Endothelial cell of umbilical vein (primary cell): Measurements from ENCODE around the gene CHRD. TPM values are rescaled to one million over a fixed set of nuclear protein-coding genes. Genes with fewer than 3 reads are reported as not detected.

Experiments
- BruUV-seq: library from RNA; stranded (reverse); fragments of 400-500 nt; replicated peaks from 2 replicates; lab custom pipeline; 2021; lab: Mats Ljungman, UMichigan
- CTCF ChIA-PET: fragments of 300-600, 350-600 bp; sonication (Branson Sonifier 250); formaldehyde crosslinking; loops from one replicate; lab custom pipeline; 2021; ENCODE audit warnings: antibody characterized with exemption, inconsistent platforms; lab: Charles Lee
- POLR2A ChIA-PET: fragments of 300-600, 350-600 bp; sonication (Branson Sonifier 250); formaldehyde crosslinking; loops from one replicate; lab custom pipeline; 2021; ENCODE audit warnings: antibody characterized with exemption, inconsistent platforms; lab: Charles Lee
- DNase-seq: peaks from one replicate; pipeline ENCODE4 v3.0.0-alpha.2; 2011; ENCODE audit warnings: low read depth, low spot score
- FAIRE-seq: peaks from 2 replicates; lab custom pipeline; 2011; peaks lifted over from hg19 to GRCh38; lab: Jason Lieb, UNC
- H2AFZ ChIP-seq: 2 replicates; pipeline ENCODE4 v1.6.0; 2012; ENCODE audit warnings: low read depth, low read length, control low read depth, inconsistent platforms
- H3K27ac ChIP-seq: 2 replicates; pipeline ENCODE4 v1.5.1; 2011; ENCODE audit warnings: low read depth, mild to moderate bottlenecking, control low read depth, low read length, moderate library complexity; ENCODE audit not compliant: insufficient read depth
- H3K27me3 ChIP-seq, 2 experiments: 2 replicates each; pipeline versions ENCODE4 v1.6.0 to v1.6.1; 2011; ENCODE audit warnings: low read length in 2 of 2, mixed read lengths in 1 of 2; ENCODE audit not compliant: control insufficient read depth in 2 of 2, insufficient read depth in 2 of 2
- H3K36me3 ChIP-seq, 2 experiments: 2 replicates in 1 of 2; 3 replicates in 1 of 2; pipeline ENCODE4 v1.5.1; 2011; ENCODE audit warnings: low read length in 2 of 2, mild to moderate bottlenecking in 1 of 2, moderate library complexity in 1 of 2; ENCODE audit not compliant: control insufficient read depth in 2 of 2, insufficient read depth in 2 of 2; ENCODE audit errors: extremely low read depth in 1 of 2
- H3K4me1 ChIP-seq: 3 replicates; pipeline ENCODE4 v1.5.1; 2011; ENCODE audit warnings: mild to moderate bottlenecking, low read length; ENCODE audit not compliant: control insufficient read depth, insufficient read depth; ENCODE audit errors: extremely low read depth
- H3K4me2 ChIP-seq: 2 replicates; pipeline ENCODE4 v1.6.1; 2011; ENCODE audit warnings: low read length, control low read depth, mixed read lengths; ENCODE audit not compliant: insufficient read depth
- H3K4me3 ChIP-seq, 3 experiments: fragments of 200-600 bp in 1 of 3; sonication (generic), shearing (Covaris generic) in 1 of 3; replicated peaks in 1 of 3; 2 replicates each; pipeline ENCODE4 v1.5.1; 2011 to 2016; ENCODE audit warnings: control low read depth in 3 of 3, low read length in 3 of 3, mild to moderate bottlenecking in 2 of 3, inconsistent platforms in 1 of 3, low read depth in 1 of 3, moderate library complexity in 1 of 3; ENCODE audit not compliant: insufficient read depth in 1 of 3
- H3K79me2 ChIP-seq: 2 replicates; pipeline ENCODE4 v1.6.0; 2012; ENCODE audit warnings: low read length, inconsistent platforms; ENCODE audit not compliant: control insufficient read depth, insufficient read depth
- H3K9ac ChIP-seq: replicated peaks from 2 replicates; pipeline ENCODE3; 2011; ENCODE audit warnings: low read length, control low read depth; ENCODE audit not compliant: insufficient read depth; ENCODE audit errors: extremely low read depth
- H3K9me1 ChIP-seq: replicated peaks from 3 replicates; pipeline ENCODE4 v1.6.0; 2011; ENCODE audit warnings: mild to moderate bottlenecking, low read length; ENCODE audit not compliant: control insufficient read depth, insufficient read depth; ENCODE audit errors: extremely low read depth
- H3K9me3 ChIP-seq: replicated peaks from 2 replicates; pipeline ENCODE4 v1.5.1; 2012; ENCODE audit warnings: low read length, inconsistent platforms; ENCODE audit not compliant: control insufficient read depth, insufficient read depth
- H4K20me1 ChIP-seq: replicated peaks from 2 replicates; pipeline ENCODE3; 2011; ENCODE audit warnings: mild to moderate bottlenecking, low read length; ENCODE audit not compliant: control insufficient read depth, insufficient read depth; ENCODE audit errors: extremely low read depth
- CTCF ChIP-seq, 2 donors: IDR thresholded peaks; 1 replicate in 1 of 2; 2 replicates in 1 of 2; pipeline ENCODE4 v1.5.1; 2011; ENCODE audit warnings: low read length in 2 of 2, mild to moderate bottlenecking in 2 of 2, moderate library complexity in 2 of 2, control low read depth in 1 of 2, inconsistent platforms in 1 of 2, low read depth in 1 of 2; ENCODE audit not compliant: insufficient read depth in 1 of 2; ENCODE audit errors: extremely low read depth in 1 of 2
- EZH2 ChIP-seq: IDR thresholded peaks from 2 replicates; pipeline ENCODE4 v1.6.1; 2012; ENCODE audit warnings: borderline replicate concordance, low read depth, mild to moderate bottlenecking, moderate library complexity, low read length, inconsistent platforms; ENCODE audit not compliant: severe bottlenecking
- FOS ChIP-seq: IDR thresholded peaks from 2 replicates; pipeline ENCODE4 v1.6.1; 2011; ENCODE audit warnings: mild to moderate bottlenecking, low read length, moderate library complexity, borderline replicate concordance; ENCODE audit not compliant: insufficient read depth
- GATA2 ChIP-seq: IDR thresholded peaks from 2 replicates; pipeline ENCODE4 v1.7.0; 2011; ENCODE audit warnings: low read depth, mild to moderate bottlenecking, moderate library complexity, mixed read lengths, low read length; ENCODE audit not compliant: insufficient read length, insufficient read depth
- JUN ChIP-seq: IDR thresholded peaks from 2 replicates; pipeline ENCODE4 v1.6.1; 2011; ENCODE audit warnings: borderline replicate concordance, low read depth; ENCODE audit not compliant: insufficient read length, insufficient read depth
- MYC ChIP-seq: IDR thresholded peaks from one replicate; pipeline ENCODE4 v1.6.1; 2011; ENCODE audit warnings: mild to moderate bottlenecking, low read depth, low read length
- POLR2A ChIP-seq: IDR thresholded peaks from 2 replicates; pipeline ENCODE4 v1.6.1; 2012; ENCODE audit warnings: low read depth, mild to moderate bottlenecking, control low read depth, low read length
- POLR2AphosphoS5 ChIP-seq: IDR thresholded peaks from 2 replicates; pipeline ENCODE4 v1.6.1; 2012; ENCODE audit warnings: low read depth, mild to moderate bottlenecking, control low read depth, low read length, moderate library complexity; ENCODE audit not compliant: insufficient read depth
- dilution Hi-C: fragments of 300-500 bp; cut with MboI; formaldehyde crosslinking; loops from one replicate; pipeline ENCODE4 v1.15.0; 2019; ENCODE audit warnings: low sequenced_read_pairs; ENCODE audit not compliant: extremely low pct_ligation_motif_present
- intact Hi-C: fragments of 100-400 bp; cut with micrococcal nuclease; formaldehyde crosslinking; loops from one replicate; pipeline ENCODE4 v1.10.0; 2022
- polyA plus RNA-seq, 4 experiments: library from polyadenylated mRNA; depleted of rRNA in 3 of 4; stranded (reverse) in 3 of 4; unstranded in 1 of 4; fragments of >200 nt; gene quantifications; 2 replicates each; pipeline versions ENCODE4 v1.2.1 to v1.2.3, GENCODE V29; 2011 to 2012; ENCODE audit warnings: missing spikeins in 1 of 4
- total RNA-seq: library from RNA; stranded (reverse); gene quantifications from 2 replicates; pipeline ENCODE4 v1.2.3, GENCODE V29; 2021
- TF ChIP-seq, protein P1 (sequence below): IDR thresholded peaks from 2 replicates; pipeline ENCODE4 v1.6.1; 2011; ENCODE audit not compliant: insufficient read depth, insufficient read length

Gene CHRD
- total and polyA plus RNA-seq, 2 donors (not counting 3 experiments of a cell fraction or from before 2014, with no cell fraction given): 0.40 to 0.54 TPM

DNA sequence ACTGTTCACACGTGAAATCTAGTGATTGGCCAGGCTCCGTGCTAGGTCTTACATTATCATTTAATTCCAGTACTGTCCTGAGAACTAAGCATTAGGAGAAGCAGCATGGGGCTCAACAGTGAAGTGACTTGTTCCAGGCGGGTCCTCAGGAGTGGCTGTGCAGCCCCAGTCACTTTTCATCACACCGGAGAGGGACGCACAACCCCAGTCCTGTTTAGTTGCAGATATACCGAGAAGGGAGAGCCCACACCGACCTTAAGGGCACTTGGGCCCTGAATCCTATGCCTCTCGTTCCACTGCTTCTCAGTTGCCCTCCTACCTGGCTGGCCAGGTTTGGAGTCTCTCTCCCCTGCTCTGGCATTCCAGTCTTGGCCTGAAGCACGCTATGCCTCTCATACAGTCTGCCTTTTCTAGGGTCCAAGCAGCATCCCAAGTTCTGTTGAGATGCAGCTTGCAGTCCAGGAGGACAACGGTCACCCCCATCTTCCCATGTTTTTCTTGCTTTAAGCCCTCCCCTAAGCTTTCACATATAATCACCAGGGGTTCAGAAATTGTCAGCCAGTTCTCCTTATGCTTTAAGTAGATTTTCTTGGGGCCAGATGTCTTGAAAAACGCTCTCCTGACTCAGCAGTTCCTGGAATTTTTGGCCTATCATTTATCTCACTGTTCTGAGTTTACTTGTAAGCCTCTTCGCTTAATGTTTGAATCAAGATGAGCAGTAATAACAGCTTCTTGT, 32.4 kb upstream of the CHRD start:
- Histone ChIP-seq H3K9me1 (no peaks in the 10 kb centered on the region), H2AFZ (no peak overlapping the region), H3K9ac (no peak overlapping the region), H3K36me3 (peaks cover 6 to 22% of the 10 kb centered on the region in 2 experiments), H3K4me1 (no peaks in the 10 kb centered on the region), H3K4me2 (no peak overlapping the region), H4K20me1 (no peaks in the 10 kb centered on the region), H3K9me3 (no peaks in the 10 kb centered on the region), H3K4me3 (no peak overlapping the region), H3K27ac (no peak overlapping the region), H3K79me2 (no peaks in the 10 kb centered on the region), H3K27me3 (no peaks in the 10 kb centered on the region)
- no peak for FAIRE-seq
- intact Hi-C loops (no loop called here), dilution Hi-C loops (no loop called here)
- TF ChIP-seq POLR2AphosphoS5 (no peak), EZH2 (no peak), FOS (no peak), JUN (no peak), GATA2 (no peak), CTCF (IDR thresholded peaks at IDR 0.05; ENCODE audit: extremely low read depth in 1 of 2, insufficient read depth in 1 of 2, low read depth in 1 of 2, low read length in 2 of 2) (no peak), MYC (no peak), POLR2A (no peak)
- TF ChIP-seq, protein P1, sequence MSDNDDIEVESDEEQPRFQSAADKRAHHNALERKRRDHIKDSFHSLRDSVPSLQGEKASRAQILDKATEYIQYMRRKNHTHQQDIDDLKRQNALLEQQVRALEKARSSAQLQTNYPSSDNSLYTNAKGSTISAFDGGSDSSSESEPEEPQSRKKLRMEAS: no peak
- POLR2A ChIA-PET: no interaction called here
- CTCF ChIA-PET: interaction anchor here (1.0 to 1.4 kb wide), 2 partner anchors 9 to 24 kb away, joined by 3 to 5 read pairs; no protein-coding TSS in a partner anchor
- no peak for DNase-seq
- no TSS peak for BruUV-seq
